NCI-H510A (cell line): ENCODE results near the gene SLC17A1.
"Not testable (repeated sequence)": the region's sequence is repeated elsewhere in the genome, so short reads cannot be mapped to it uniquely, and the experiment has no call there.

ENCODE experiments used
- DNase-seq: peaks from one replicate; lab custom pipeline; 2025; lab: John Stamatoyannopoulos, UW

Gene SLC17A1

GRCh38 chr6:25756382-25757363 lies 75.2 kb downstream of the SLC17A1 start:
- no peak for DNase-seq

- no peak for DNase-seq
Measured at GRCh38 chr6:25755483-25755882, 76.4 kb downstream of the SLC17A1 start.

- no peak for DNase-seq
Measured at GRCh38 chr6:25754535-25754934, 77.3 kb downstream of the SLC17A1 start, which contains the start of gene SLC17A4. Gene SLC17A4, plus strand, starts transcription at chr6:25754742. Its CDS starts 7,221 bp downstream, at chr6:25761963.

GRCh38 chr6:25753079-25753478 lies 78.8 kb downstream of the SLC17A1 start:
- DNase-seq, result no peak

GRCh38 chr6:25750906-25751305 lies 80.9 kb downstream of the SLC17A1 start:
- no peak for DNase-seq

DNA sequence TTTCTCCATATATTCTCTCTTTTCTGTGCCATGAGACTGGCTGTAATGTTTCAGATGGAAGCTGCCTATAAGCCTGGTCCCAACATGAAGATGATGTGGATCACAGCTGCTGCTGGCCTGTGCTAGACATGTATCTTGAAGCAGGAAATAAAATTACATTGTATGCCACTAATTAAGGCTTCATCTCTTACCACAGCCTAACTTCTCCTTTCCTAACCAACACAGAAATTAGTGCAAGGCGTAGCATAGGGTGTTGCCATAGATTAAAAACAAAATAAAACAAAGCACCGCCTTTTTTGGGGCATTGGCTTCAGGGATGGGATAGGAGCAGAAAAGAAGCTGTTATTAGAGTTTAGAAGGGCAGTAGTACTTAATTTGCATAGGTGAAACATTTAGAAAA lies 82.0 kb downstream of the SLC17A1 start:
- DNase-seq, result no peak

DNA sequence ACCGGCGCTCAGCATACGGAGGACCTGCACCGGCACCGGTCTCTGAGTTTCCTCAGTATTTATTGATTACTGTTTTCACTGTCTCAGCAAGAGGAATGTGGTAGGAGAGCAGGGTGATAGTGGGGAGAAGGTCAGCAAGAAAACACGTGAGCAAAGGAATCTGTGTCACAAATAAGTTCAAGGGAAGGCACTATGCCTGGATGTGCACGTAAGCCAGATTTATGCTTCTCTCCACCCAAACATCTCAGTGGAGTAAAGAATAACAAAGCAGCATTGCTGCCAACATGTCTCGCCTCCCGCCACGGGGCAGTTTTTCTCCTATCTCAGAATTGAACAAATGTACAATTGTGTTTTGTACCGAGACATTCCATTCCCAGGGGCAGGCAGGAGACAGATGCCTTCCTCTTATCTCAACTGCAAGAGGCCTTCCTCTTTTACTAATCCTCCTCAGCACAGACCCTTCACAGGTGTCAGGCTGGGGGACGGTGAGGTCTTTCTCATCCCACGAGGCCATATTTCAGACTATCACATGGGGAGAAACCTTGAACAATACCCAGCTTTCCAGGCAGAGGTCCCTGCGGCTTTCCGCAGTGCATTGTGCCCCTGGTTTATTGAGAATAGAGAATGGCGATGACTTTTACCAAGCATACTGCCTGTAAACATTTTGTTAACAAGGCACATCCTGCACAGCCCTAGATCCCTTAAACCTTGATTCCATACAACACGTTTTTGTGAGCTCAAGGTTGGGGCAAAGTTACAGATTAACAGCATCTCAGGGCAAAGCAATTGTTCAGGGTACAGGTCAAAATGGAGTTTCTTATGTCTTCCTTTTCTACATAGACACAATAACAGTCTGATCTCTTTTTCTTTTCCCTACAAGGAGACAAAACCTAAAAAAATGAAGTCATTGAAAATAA lies 83.0 kb downstream of the SLC17A1 start:
- not testable (repeated sequence) for DNase-seq

DNA sequence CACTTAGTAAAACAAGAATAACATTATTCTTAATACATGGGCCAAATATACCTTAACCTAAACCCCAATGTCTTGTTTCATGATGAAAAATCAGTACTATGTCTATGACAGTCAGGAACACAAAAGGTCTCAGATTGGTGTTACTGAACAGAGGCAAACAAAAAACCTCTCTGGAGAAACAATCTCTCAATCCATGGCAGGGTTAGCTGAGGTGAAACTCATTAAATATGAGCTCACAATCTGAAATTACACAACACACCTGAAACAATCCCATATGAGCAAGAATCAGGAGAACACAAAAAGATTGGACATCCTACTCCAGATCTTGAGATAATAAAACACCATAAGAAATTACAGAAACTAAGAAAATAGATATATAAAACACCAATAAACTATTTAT lies 83.8 kb downstream of the SLC17A1 start:
- no peak for DNase-seq

DNA sequence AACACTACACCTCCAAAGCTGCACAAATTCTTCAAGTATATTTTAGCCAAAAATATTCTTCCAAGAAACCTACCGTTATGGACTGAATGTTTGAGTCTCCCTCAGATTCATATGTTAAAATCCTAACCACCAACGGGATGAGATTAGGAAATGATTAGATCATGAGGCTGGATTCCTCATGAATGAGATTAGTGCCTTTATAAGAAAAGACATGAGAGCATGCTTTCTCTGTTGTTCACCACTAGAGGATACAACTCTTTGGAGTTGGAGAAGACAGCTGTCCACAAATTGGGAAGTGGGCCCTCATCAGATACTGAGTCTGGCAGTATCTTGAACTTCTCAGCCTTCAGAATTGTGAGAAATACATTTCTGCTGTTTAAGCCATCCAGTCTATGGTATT lies 84.4 kb downstream of the SLC17A1 start:
- no peak for DNase-seq

DNA sequence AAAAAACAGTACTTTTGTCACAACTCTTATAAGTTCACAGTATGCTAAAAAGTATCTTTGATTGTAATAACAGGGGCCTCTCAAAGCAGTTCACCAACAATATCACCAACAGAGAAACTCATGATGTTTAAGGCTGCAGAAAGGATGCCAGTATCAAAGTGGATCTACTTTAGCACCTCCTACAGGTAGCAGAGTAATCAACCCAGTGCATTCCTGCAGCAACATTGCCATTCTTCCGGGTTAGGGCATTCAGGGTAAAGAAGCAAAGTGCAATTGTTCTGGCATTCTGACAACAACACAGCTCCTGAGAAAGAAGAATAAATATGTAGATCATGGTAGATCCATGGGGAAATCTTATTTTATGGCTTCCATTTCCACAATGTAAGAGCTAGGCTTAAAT lies 84.9 kb downstream of the SLC17A1 start:
- no peak for DNase-seq

- DNase-seq, result no peak
Measured at GRCh38 chr6:25745836-25746235, 86.0 kb downstream of the SLC17A1 start.

DNA sequence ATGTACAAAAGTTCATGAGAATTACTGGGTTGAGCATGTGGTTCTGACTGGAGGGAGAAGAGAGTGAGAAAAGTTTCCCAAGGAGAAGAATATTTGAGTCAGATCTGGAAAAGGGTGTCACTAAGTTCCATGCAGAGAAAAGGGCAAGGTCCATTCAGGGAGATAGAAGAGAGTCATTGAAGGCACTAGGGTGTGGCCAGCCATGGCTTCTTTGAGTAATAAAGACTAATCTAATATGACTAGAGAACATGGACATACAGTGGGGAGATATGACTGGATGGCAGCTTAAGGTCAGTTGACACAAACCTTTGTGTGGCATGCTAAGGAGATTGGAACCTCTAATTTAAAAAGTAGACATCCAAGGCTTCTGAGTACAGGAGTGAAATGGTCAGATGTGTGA lies 88.0 kb downstream of the SLC17A1 start:
- DNase-seq, result no peak

GRCh38 chr6:25735261-25735660 lies 96.6 kb downstream of the SLC17A1 start:
- DNase-seq, result no peak
